Spleen (tissue), 7 donors: ENCODE results near the gene FCAMR.

Experiments
- POLR2A ChIP-seq, 3 donors: fragments of 450-650 bp; IDR thresholded peaks; one replicate each; pipeline ENCODE4 v1.5.1; 2017; ENCODE audit warnings: antibody characterized with exemption in 3 of 3, mild to moderate bottlenecking in 1 of 3
- TF ChIP-seq, protein P1 (sequence below), 11 experiments: fragments of 200-600 bp in 7 of 11; fragments of 450-650 bp in 4 of 11; sonication (generic) in 4 of 11; IDR thresholded peaks in 8 of 11; conservative IDR thresholded peaks in 3 of 11; 1 replicate in 7 of 11; 2 replicates in 4 of 11; pipeline versions ENCODE4 v1.4.0 to v1.8.0; 2016 to 2021; ENCODE audit warnings: antibody characterized with exemption in 11 of 11, inconsistent platforms in 4 of 11, mild to moderate bottlenecking in 1 of 11
- donor health status: DM: no; HTN: no; CAD: no; lungs with moderate emphysema.
- donor health status: DM: no; HTN: no; CAD: no.
- donor health status: DM: no; HTN: no; CAD: no.

DNA sequence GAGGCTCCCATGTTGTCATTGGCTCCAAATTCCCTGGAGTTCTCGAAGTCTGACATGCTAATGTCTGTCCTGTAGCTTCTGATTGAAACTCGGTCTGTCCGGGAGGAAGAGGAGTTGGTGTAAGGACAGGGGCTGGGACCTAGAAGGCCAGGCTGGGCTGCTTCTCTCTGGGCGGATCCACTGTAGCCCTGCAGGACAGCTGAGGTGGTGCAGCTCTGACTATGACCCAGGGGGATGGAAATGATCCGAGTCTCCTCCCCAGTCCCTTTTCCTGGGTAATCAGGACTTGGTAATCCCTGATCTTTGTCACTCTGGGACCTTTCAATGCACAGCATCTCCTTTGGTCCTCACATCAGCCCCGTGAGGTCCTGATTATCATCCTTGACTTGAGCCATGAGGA, 38.6 kb downstream of the FCAMR start:
- TF ChIP-seq POLR2A (IDR thresholded peaks at IDR 0.05) = no peak
- TF ChIP-seq, protein P1, sequence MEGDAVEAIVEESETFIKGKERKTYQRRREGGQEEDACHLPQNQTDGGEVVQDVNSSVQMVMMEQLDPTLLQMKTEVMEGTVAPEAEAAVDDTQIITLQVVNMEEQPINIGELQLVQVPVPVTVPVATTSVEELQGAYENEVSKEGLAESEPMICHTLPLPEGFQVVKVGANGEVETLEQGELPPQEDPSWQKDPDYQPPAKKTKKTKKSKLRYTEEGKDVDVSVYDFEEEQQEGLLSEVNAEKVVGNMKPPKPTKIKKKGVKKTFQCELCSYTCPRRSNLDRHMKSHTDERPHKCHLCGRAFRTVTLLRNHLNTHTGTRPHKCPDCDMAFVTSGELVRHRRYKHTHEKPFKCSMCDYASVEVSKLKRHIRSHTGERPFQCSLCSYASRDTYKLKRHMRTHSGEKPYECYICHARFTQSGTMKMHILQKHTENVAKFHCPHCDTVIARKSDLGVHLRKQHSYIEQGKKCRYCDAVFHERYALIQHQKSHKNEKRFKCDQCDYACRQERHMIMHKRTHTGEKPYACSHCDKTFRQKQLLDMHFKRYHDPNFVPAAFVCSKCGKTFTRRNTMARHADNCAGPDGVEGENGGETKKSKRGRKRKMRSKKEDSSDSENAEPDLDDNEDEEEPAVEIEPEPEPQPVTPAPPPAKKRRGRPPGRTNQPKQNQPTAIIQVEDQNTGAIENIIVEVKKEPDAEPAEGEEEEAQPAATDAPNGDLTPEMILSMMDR (IDR thresholded peaks at IDR 0.05 in 8 of 11, conservative IDR thresholded peaks at IDR 0.05 in 3 of 11) = no peak
